K562 (cell line): ENCODE measurements around the gene USP20. TPM values are rescaled to one million over a fixed set of nuclear protein-coding genes. Genes with fewer than 3 reads are reported as not detected.

Source experiments
- ATAC-seq: fragments of 200-7000 bp; cut with Tn5 transposase; 3 replicates; pipeline ENCODE4 v1.9.1; 2020; ENCODE audit warnings: moderate library complexity
- BruUV-seq: library from RNA; stranded (reverse); fragments of 400-500 nt; replicated peaks from 2 replicates; lab custom pipeline; 2021; lab: Mats Ljungman, UMichigan
- CTCF ChIA-PET: fragments of 300-600 bp; formaldehyde crosslinking; extraction: SDS; loops from one replicate; lab custom pipeline; 2021; ENCODE audit warnings: low intra/inter-chr PET ratio; lab: Yijun Ruan, JAX
- POLR2A ChIA-PET: fragments of 300-600, 350-650 bp; sonication (Branson Sonifier 250); formaldehyde crosslinking; extraction: SDS; loops from one replicate; lab custom pipeline; 2021; ENCODE audit warnings: antibody characterized with exemption, inconsistent platforms; lab: Yijun Ruan, JAX
- DNase-seq, 4 experiments: peaks; one replicate each; pipeline versions ENCODE4 v3.0.0 to v3.0.0-alpha.2; 2011 to 2018; ENCODE audit warnings: low spot score in 3 of 4, mixed read lengths in 3 of 4; ENCODE audit errors: extremely low read depth in 1 of 4
- FAIRE-seq: peaks from 2 replicates; lab custom pipeline; 2011; peaks lifted over from hg19 to GRCh38; lab: Jason Lieb, UNC
- H2AFZ ChIP-seq: 2 replicates; pipeline ENCODE4 v1.6.0; 2011; ENCODE audit warnings: low read depth, low read length, control low read depth, inconsistent platforms
- H3K27ac ChIP-seq: fragments of 200-600 bp; 3 replicates; pipeline ENCODE4 v1.8.0; 2011; ENCODE audit warnings: low read depth, mild to moderate bottlenecking, control low read depth, inconsistent platforms, low read length, moderate library complexity, mixed read lengths; ENCODE audit errors: extremely low read depth
- H3K27me3 ChIP-seq, 2 experiments: fragments of 300-600 bp in 1 of 2; 2 replicates in 1 of 2; 3 replicates in 1 of 2; pipeline versions ENCODE4 v1.6.0 to v1.8.0; 2011; ENCODE audit warnings: inconsistent platforms in 2 of 2, low read length in 2 of 2, mild to moderate bottlenecking in 1 of 2, mixed read lengths in 1 of 2, moderate library complexity in 1 of 2; ENCODE audit not compliant: control insufficient read depth in 2 of 2, insufficient read depth in 2 of 2
- H3K36me3 ChIP-seq: fragments of 300-600 bp; 3 replicates; pipeline ENCODE4 v1.8.0; 2011; ENCODE audit warnings: mild to moderate bottlenecking, low read length, inconsistent platforms; ENCODE audit not compliant: control insufficient read depth, insufficient read depth
- H3K4me1 ChIP-seq, 2 experiments: fragments of 200-600 bp in 1 of 2; replicated peaks in 1 of 2; 2 replicates in 1 of 2; 3 replicates in 1 of 2; pipeline versions ENCODE4 v1.5.1 to v1.8.0; 2011; ENCODE audit warnings: inconsistent platforms in 2 of 2, low read length in 2 of 2, mild to moderate bottlenecking in 1 of 2, mixed read lengths in 1 of 2, moderate library complexity in 1 of 2; ENCODE audit not compliant: control insufficient read depth in 2 of 2, insufficient read depth in 2 of 2
- H3K4me2 ChIP-seq: 2 replicates; pipeline ENCODE4 v1.6.1; 2011; ENCODE audit warnings: low read length, control low read depth, inconsistent platforms, mixed read lengths; ENCODE audit not compliant: insufficient read depth
- H3K4me3 ChIP-seq: fragments of 200-600 bp; sonication (generic), shearing (Covaris generic); 2 replicates; pipeline ENCODE4 v1.5.1; 2016; ENCODE audit warnings: control low read depth, inconsistent platforms
- H3K79me2 ChIP-seq: fragments of 200-600 bp; 3 replicates; pipeline ENCODE4 v1.8.0; 2011; ENCODE audit warnings: low read length, inconsistent platforms; ENCODE audit not compliant: control insufficient read depth, insufficient read depth
- H3K9ac ChIP-seq, 2 experiments: 2 replicates each; pipeline versions ENCODE4 v1.6.0 to v1.6.1; 2011; ENCODE audit warnings: low read depth in 2 of 2, low read length in 2 of 2, control low read depth in 1 of 2, inconsistent platforms in 1 of 2, mild to moderate bottlenecking in 1 of 2, mixed read lengths in 1 of 2; ENCODE audit not compliant: insufficient read depth in 1 of 2
- H3K9me1 ChIP-seq: one replicate; pipeline ENCODE4 v1.6.0; 2011; ENCODE audit warnings: inconsistent platforms, mild to moderate bottlenecking, low read length, moderate library complexity; ENCODE audit not compliant: control insufficient read depth, insufficient read depth
- H3K9me3 ChIP-seq: replicated peaks from 2 replicates; pipeline ENCODE4 v1.5.1; 2011; ENCODE audit warnings: low read depth, low read length, inconsistent platforms; ENCODE audit not compliant: control insufficient read depth, insufficient read depth
- H4K20me1 ChIP-seq: replicated peaks from 2 replicates; pipeline ENCODE4 v1.6.1; 2011; ENCODE audit warnings: low read length, inconsistent platforms, mixed read lengths; ENCODE audit not compliant: control insufficient read depth, insufficient read depth
- DIDO1 ChIP-seq: fragments of 450-650 bp; IDR thresholded peaks from 2 replicates; pipeline ENCODE4 v1.6.1; 2016; ENCODE audit warnings: low read depth, missing biosample characterization, missing genetic modification characterization
- DMBX1 ChIP-seq: fragments of 250-450 bp; sonication (Bioruptor Pico); IDR thresholded peaks from 2 replicates; pipeline ENCODE4 v1.8.0; 2022; ENCODE audit warnings: inconsistent platforms, mild to moderate bottlenecking, moderate library complexity, borderline replicate concordance
- HMG20A ChIP-seq: fragments of 450-650 bp; formaldehyde crosslinking; conservative IDR thresholded peaks from 2 replicates; pipeline ENCODE4 v1.4.0; 2020; ENCODE audit warnings: mild to moderate bottlenecking, mixed read lengths
- MAFG ChIP-seq: fragments of 450-650 bp; conservative IDR thresholded peaks from 2 replicates; pipeline ENCODE4 v1.6.1; 2016; ENCODE audit warnings: missing genetic modification characterization, missing compliant biosample characterization
- MTF1 ChIP-seq: fragments of 250-450 bp; sonication (Bioruptor Pico); IDR thresholded peaks from 2 replicates; pipeline ENCODE4 v1.9.0; 2021; ENCODE audit warnings: moderate library complexity, mild to moderate bottlenecking, inconsistent platforms, borderline replicate concordance
- SREBF1 ChIP-seq: fragments of 150-350 bp; IDR thresholded peaks from 2 replicates; pipeline ENCODE4 v1.6.1; 2014; ENCODE audit warnings: antibody characterized with exemption, low read depth, low read length, borderline replicate concordance
- ZNF584 ChIP-seq: fragments of 200-800 bp; sonication (Bioruptor generic); IDR thresholded peaks from 2 replicates; pipeline ENCODE4 v1.6.1; 2016; ENCODE audit warnings: low read depth, mild to moderate bottlenecking, missing genetic modification characterization, missing compliant biosample characterization
- WGBS: fragments of 100-300 bp; shearing (Covaris generic); methylation state at CpG from one replicate; pipeline ENCODE4 v1.1.6; 2016; ENCODE audit warnings: low coverage, mixed read lengths; ENCODE audit not compliant: insufficient coverage; ENCODE audit errors: missing lambda C conversion rate; 5-methylcytosine and 5-hydroxymethylcytosine counted together
- in situ Hi-C: fragments of 300-500 bp; cut with MboI; formaldehyde crosslinking; loops from 4 replicates; pipeline ENCODE4 v1.15.0; 2018; ENCODE audit warnings: inconsistent platforms, mixed read lengths
- intact Hi-C: fragments of 100-400 bp; cut with micrococcal nuclease; formaldehyde crosslinking; loops from 2 replicates; pipeline ENCODE4 v1.14.2; 2022
- polyA plus RNA-seq, 8 experiments: library from polyadenylated mRNA; depleted of rRNA in 4 of 8; stranded (reverse) in 5 of 8; unstranded in 3 of 8; fragments of >200 nt; fragmentation: Nextera tagmentation in 2 of 8; fragmentation: Illumina TruSeq in 1 of 8; extraction: Ambion mirVana in 2 of 8; extraction: Trizol in 1 of 8; gene quantifications; 2 replicates each; pipeline versions ENCODE4 v1.2.1 to v1.2.3, GENCODE V29; 2011 to 2014; ENCODE audit warnings: inconsistent platforms in 1 of 8, missing spikeins in 1 of 8
- total RNA-seq, 7 experiments: library from RNA; depleted of rRNA in 6 of 7; stranded (reverse); fragments of >200 nt in 6 of 7; fragmentation: Illumina TruSeq in 2 of 7; extraction: Trizol in 2 of 7; gene quantifications; 2 replicates each; pipeline versions ENCODE4 v1.2.1 to v1.2.3, GENCODE V29; 2011 to 2021; ENCODE audit warnings: low replicate concordance in 1 of 7
- TF ChIP-seq, protein P1 (sequence below): fragments of 450-650 bp; formaldehyde crosslinking; IDR thresholded peaks from 2 replicates; pipeline ENCODE4 v1.4.0; 2020; ENCODE audit warnings: mild to moderate bottlenecking, moderate library complexity
- TF ChIP-seq, protein P2 (sequence below): fragments of 450-650 bp; IDR thresholded peaks from 2 replicates; pipeline ENCODE4 v1.6.1; 2017; ENCODE audit warnings: antibody characterized with exemption, mild to moderate bottlenecking
- TF ChIP-seq, protein P3 (sequence below), 2 experiments: fragments of 150-350 bp in 1 of 2; IDR thresholded peaks; 2 replicates each; pipeline ENCODE4 v1.6.1; 2012 to 2016; ENCODE audit warnings: low read depth in 2 of 2, low read length in 2 of 2, mild to moderate bottlenecking in 1 of 2, moderate library complexity in 1 of 2

USP20 gene
- total and polyA plus RNA-seq, 9 of the 15 experiments (the other 6 are each of a cell fraction or from before 2014, with no cell fraction given): 1.9 to 136 (median 49.1) TPM

DNA sequence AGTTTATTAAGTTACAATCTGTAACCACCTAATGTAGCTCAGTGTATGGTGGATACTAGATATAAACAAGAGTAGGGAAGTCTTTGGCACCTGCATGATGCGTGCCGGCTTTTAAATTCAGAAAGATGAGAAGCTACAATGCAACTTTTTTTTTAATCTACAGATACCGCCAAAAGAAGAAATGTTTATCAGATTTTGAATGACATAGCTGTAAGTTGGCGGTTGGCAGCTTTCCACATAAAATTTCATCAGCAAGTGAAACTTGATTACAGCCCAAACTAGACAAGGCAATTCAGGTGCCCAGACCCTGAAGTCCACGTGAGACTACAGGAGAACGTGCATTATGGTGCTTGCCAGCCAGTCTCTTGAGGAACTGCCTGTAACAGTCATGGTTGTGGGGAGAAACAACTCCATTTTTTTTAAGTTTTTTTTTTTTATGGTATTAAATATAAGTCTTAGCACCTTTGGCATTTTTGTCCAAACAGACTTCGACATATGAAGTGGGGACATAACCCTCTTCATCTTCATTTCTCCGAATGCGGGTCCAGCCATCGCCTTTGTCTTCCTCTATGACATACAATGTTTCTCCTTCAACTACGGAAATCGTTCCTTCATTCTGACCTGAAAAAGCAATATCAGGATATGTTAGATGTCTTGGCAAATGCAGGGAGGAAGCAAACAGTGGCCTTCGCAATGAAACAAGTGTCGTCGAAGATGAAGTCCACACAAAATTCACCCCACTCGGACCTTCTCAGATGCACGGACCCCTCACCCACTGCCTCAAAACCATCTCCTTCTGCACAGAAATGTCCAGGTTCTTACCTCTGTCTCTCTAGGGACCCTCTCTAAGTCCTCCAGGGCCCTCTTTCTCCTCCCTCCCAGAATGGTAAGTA, 60.4 kb downstream of the USP20 start:
- Histone ChIP-seq H3K9me3 (0 out of 2 replicates have a peak, but pooled peaks cover 1% of the 10 kb centered on the region), H3K36me3 (no peaks in the 10 kb centered on the region), H4K20me1 (no peaks in the 10 kb centered on the region), H3K9ac (no peak overlapping the region), H3K4me2 (no peak overlapping the region), H3K9me1 (no peaks in the 10 kb centered on the region), H2AFZ (peak overlapping the region; percentile 66), H3K27me3 (no peaks in the 10 kb centered on the region), H3K27ac (0 out of 3 replicates have a peak overlapping the region, but pooled peaks have one; percentile 12), H3K79me2 (no peaks in the 10 kb centered on the region), H3K4me3 (no peak overlapping the region), H3K4me1 (peaks cover 9 to 23% of the 10 kb centered on the region in 2 experiments)
- intact Hi-C loops: no loop called here
- FAIRE-seq: no peak
- 54% methylated on average over 17 of the region's 17 CpGs for WGBS
- CTCF ChIA-PET: interaction anchor here (0.7 kb wide), 1 partner anchor 971 kb away, joined by 3 read pairs; no protein-coding TSS in a partner anchor
- POLR2A ChIA-PET: interaction anchor here (0.7 to 1.5 kb wide), 6 partner anchors 9 to 33 kb away, joined by 3 to 4 read pairs (median 3); no protein-coding TSS in a partner anchor
- peak in 2 of 4 experiments; percentile 4 to 35 for DNase-seq
- ATAC-seq: peak; percentile 55
- no TSS peak for BruUV-seq
- in situ Hi-C loops: no loop called here
- TF ChIP-seq DIDO1: peak; percentile 31; the same call in 1 of the 2 replicates
- TF ChIP-seq MTF1 (CRISPR knock-in tag): 0 out of 2 replicates have a peak, but pooled peaks have one; percentile 35
- TF ChIP-seq HMG20A: no peak
- no peak; the same call in 1 of the 2 replicates for TF ChIP-seq MAFG (tag)
- TF ChIP-seq DMBX1 (CRISPR knock-in tag): no peak
- TF ChIP-seq, protein P1, sequence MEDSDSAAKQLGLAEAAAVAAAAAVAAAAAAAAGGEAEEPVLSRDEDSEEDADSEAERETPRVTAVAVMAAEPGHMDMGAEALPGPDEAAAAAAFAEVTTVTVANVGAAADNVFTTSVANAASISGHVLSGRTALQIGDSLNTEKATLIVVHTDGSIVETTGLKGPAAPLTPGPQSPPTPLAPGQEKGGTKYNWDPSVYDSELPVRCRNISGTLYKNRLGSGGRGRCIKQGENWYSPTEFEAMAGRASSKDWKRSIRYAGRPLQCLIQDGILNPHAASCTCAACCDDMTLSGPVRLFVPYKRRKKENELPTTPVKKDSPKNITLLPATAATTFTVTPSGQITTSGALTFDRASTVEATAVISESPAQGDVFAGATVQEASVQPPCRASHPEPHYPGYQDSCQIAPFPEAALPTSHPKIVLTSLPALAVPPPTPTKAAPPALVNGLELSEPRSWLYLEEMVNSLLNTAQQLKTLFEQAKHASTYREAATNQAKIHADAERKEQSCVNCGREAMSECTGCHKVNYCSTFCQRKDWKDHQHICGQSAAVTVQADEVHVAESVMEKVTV (CRISPR knock-in tag): no peak
- TF ChIP-seq, protein P2, sequence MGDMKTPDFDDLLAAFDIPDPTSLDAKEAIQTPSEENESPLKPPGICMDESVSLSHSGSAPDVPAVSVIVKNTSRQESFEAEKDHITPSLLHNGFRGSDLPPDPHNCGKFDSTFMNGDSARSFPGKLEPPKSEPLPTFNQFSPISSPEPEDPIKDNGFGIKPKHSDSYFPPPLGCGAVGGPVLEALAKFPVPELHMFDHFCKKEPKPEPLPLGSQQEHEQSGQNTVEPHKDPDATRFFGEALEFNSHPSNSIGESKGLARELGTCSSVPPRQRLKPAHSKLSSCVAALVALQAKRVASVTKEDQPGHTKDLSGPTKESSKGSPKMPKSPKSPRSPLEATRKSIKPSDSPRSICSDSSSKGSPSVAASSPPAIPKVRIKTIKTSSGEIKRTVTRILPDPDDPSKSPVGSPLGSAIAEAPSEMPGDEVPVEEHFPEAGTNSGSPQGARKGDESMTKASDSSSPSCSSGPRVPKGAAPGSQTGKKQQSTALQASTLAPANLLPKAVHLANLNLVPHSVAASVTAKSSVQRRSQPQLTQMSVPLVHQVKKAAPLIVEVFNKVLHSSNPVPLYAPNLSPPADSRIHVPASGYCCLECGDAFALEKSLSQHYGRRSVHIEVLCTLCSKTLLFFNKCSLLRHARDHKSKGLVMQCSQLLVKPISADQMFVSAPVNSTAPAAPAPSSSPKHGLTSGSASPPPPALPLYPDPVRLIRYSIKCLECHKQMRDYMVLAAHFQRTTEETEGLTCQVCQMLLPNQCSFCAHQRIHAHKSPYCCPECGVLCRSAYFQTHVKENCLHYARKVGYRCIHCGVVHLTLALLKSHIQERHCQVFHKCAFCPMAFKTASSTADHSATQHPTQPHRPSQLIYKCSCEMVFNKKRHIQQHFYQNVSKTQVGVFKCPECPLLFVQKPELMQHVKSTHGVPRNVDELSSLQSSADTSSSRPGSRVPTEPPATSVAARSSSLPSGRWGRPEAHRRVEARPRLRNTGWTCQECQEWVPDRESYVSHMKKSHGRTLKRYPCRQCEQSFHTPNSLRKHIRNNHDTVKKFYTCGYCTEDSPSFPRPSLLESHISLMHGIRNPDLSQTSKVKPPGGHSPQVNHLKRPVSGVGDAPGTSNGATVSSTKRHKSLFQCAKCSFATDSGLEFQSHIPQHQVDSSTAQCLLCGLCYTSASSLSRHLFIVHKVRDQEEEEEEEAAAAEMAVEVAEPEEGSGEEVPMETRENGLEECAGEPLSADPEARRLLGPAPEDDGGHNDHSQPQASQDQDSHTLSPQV: no peak
- TF ChIP-seq, protein P3, sequence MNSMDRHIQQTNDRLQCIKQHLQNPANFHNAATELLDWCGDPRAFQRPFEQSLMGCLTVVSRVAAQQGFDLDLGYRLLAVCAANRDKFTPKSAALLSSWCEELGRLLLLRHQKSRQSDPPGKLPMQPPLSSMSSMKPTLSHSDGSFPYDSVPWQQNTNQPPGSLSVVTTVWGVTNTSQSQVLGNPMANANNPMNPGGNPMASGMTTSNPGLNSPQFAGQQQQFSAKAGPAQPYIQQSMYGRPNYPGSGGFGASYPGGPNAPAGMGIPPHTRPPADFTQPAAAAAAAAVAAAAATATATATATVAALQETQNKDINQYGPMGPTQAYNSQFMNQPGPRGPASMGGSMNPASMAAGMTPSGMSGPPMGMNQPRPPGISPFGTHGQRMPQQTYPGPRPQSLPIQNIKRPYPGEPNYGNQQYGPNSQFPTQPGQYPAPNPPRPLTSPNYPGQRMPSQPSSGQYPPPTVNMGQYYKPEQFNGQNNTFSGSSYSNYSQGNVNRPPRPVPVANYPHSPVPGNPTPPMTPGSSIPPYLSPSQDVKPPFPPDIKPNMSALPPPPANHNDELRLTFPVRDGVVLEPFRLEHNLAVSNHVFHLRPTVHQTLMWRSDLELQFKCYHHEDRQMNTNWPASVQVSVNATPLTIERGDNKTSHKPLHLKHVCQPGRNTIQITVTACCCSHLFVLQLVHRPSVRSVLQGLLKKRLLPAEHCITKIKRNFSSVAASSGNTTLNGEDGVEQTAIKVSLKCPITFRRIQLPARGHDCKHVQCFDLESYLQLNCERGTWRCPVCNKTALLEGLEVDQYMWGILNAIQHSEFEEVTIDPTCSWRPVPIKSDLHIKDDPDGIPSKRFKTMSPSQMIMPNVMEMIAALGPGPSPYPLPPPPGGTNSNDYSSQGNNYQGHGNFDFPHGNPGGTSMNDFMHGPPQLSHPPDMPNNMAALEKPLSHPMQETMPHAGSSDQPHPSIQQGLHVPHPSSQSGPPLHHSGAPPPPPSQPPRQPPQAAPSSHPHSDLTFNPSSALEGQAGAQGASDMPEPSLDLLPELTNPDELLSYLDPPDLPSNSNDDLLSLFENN (IDR thresholded peaks at IDR 0.05; ENCODE audit: low read depth in 2 of 2, low read length in 2 of 2): no peak
- no peak for TF ChIP-seq SREBF1
- no peak for TF ChIP-seq ZNF584 (CRISPR knock-in tag)
